Fibroblast of lung (primary cell): ENCODE data around the gene AGXT. TPM values are rescaled to one million over a fixed set of nuclear protein-coding genes. Genes with fewer than 3 reads are reported as not detected.

ENCODE experiments used
- DNase-seq, 2 donors: peaks; one replicate each; pipeline versions ENCODE4 v3.0.0 to v3.0.0-alpha.2; 2010; ENCODE audit warnings: low read depth in 2 of 2
- H2AFZ ChIP-seq: 2 replicates; pipeline ENCODE4 v1.5.1; 2012; ENCODE audit warnings: low read length, control low read depth, inconsistent platforms
- H3K27ac ChIP-seq: 2 replicates; pipeline ENCODE4 v1.5.1; 2011; ENCODE audit warnings: low read length, control low read depth; ENCODE audit not compliant: insufficient read depth
- H3K27me3 ChIP-seq: 2 replicates; pipeline ENCODE4 v1.5.1; 2011; ENCODE audit warnings: mild to moderate bottlenecking, low read length; ENCODE audit not compliant: control insufficient read depth, insufficient read depth
- H3K36me3 ChIP-seq: 2 replicates; pipeline ENCODE4 v1.5.1; 2011; ENCODE audit warnings: low read length; ENCODE audit not compliant: control insufficient read depth, insufficient read depth
- H3K4me1 ChIP-seq: 2 replicates; pipeline ENCODE4 v1.5.1; 2011; ENCODE audit warnings: low read length; ENCODE audit not compliant: control insufficient read depth, insufficient read depth; ENCODE audit errors: extremely low read depth
- H3K4me2 ChIP-seq: 2 replicates; pipeline ENCODE4 v1.5.1; 2011; ENCODE audit warnings: low read length, control low read depth; ENCODE audit not compliant: insufficient read depth; ENCODE audit errors: extremely low read depth
- H3K4me3 ChIP-seq, 4 experiments: fragments of 200-600 bp in 1 of 4; sonication (generic) in 1 of 4; replicated peaks in 1 of 4; 2 replicates each; pipeline ENCODE4 v1.5.1; 2011 to 2016; ENCODE audit warnings: low read length in 4 of 4, low read depth in 3 of 4, mild to moderate bottlenecking in 3 of 4, control low read depth in 2 of 4, inconsistent platforms in 1 of 4, mixed read lengths in 1 of 4; ENCODE audit not compliant: insufficient read depth in 1 of 4; ENCODE audit errors: control extremely low read depth in 1 of 4
- H3K79me2 ChIP-seq: 2 replicates; pipeline ENCODE4 v1.5.1; 2012; ENCODE audit warnings: mild to moderate bottlenecking, low read length, inconsistent platforms; ENCODE audit not compliant: control insufficient read depth, insufficient read depth
- H3K9ac ChIP-seq: 2 replicates; pipeline ENCODE4 v1.5.1; 2011; ENCODE audit warnings: mild to moderate bottlenecking, low read length, control low read depth; ENCODE audit not compliant: insufficient read depth
- H3K9me3 ChIP-seq: 2 replicates; pipeline ENCODE4 v1.5.1; 2012; ENCODE audit warnings: low read depth, low read length; ENCODE audit not compliant: control insufficient read depth, insufficient read depth
- H4K20me1 ChIP-seq: 2 replicates; pipeline ENCODE4 v1.5.1; 2011; ENCODE audit warnings: low read length; ENCODE audit not compliant: control insufficient read depth, insufficient read depth; ENCODE audit errors: extremely low read depth
- CTCF ChIP-seq, 2 donors: IDR thresholded peaks in 1 of 2; conservative IDR thresholded peaks in 1 of 2; 1 replicate in 1 of 2; 2 replicates in 1 of 2; pipeline ENCODE4 v1.5.1; 2011 to 2012; ENCODE audit warnings: low read length in 2 of 2, control low read depth in 1 of 2, inconsistent platforms in 1 of 2, low read depth in 1 of 2, mild to moderate bottlenecking in 1 of 2
- EZH2 ChIP-seq: IDR thresholded peaks from 2 replicates; pipeline ENCODE4 v1.5.1; 2012; ENCODE audit warnings: low read length, control low read depth, mild to moderate bottlenecking; ENCODE audit errors: missing control alignments
- polyA minus RNA-seq: library from RNA; depleted of rRNA, polyadenylated mRNA; stranded (reverse); fragments of >200 nt; gene quantifications from 2 replicates; pipeline ENCODE4 v1.2.3, GENCODE V29; 2011; ENCODE audit warnings: low replicate concordance
- polyA plus RNA-seq, 2 donors: library from polyadenylated mRNA; depleted of rRNA in 1 of 2; stranded (reverse) in 1 of 2; unstranded in 1 of 2; fragments of >200 nt; gene quantifications; 2 replicates each; pipeline ENCODE4 v1.2.1, GENCODE V29; 2011 to 2012; ENCODE audit warnings: missing spikeins in 1 of 2
- total RNA-seq: library from RNA; depleted of rRNA; stranded (reverse); fragments of >200 nt; gene quantifications from 2 replicates; pipeline ENCODE4 v1.2.1, GENCODE V29; 2014

AGXT gene
- total RNA-seq (not detected in 2 replicates), polyA plus RNA-seq (not detected in 2 replicates), polyA minus RNA-seq (not detected in 2 replicates)
- polyA plus RNA-seq (2012) = not detected in 2 replicates

- H3K79me2 ChIP-seq = no peaks in the 10 kb centered on the region
- H3K4me3 ChIP-seq = no peak within 1 kb of the TSS
- no peaks in the 10 kb centered on the region for H4K20me1 ChIP-seq
- H2AFZ ChIP-seq = no peak within 1 kb of the TSS
- H3K36me3 ChIP-seq = no peaks in the 10 kb centered on the region
- peak; percentile 15 to 41 for DNase-seq
- H3K9ac ChIP-seq = no peak within 1 kb of the TSS
- peaks cover 14% of the 10 kb centered on the region for H3K27me3 ChIP-seq
- no peak within 1 kb of the TSS for H3K4me2 ChIP-seq
- H3K4me1 ChIP-seq = no peaks in the 10 kb centered on the region
- H3K9me3 ChIP-seq = no peaks in the 10 kb centered on the region
- H3K27ac ChIP-seq = no peak within 1 kb of the TSS
- TF ChIP-seq EZH2 = no peak
- no peak for TF ChIP-seq CTCF (conservative IDR thresholded peaks at IDR 0.05 in 1 of 2, IDR thresholded peaks at IDR 0.05 in 1 of 2; ENCODE audit: low read depth in 1 of 2, low read length in 2 of 2)
Measured at GRCh38 chr2:240868286-240869108, at the start of gene AGXT. AGXT (plus strand) TSS chr2:240868824; CDS start chr2:240868866, 42 bp downstream.

DNA sequence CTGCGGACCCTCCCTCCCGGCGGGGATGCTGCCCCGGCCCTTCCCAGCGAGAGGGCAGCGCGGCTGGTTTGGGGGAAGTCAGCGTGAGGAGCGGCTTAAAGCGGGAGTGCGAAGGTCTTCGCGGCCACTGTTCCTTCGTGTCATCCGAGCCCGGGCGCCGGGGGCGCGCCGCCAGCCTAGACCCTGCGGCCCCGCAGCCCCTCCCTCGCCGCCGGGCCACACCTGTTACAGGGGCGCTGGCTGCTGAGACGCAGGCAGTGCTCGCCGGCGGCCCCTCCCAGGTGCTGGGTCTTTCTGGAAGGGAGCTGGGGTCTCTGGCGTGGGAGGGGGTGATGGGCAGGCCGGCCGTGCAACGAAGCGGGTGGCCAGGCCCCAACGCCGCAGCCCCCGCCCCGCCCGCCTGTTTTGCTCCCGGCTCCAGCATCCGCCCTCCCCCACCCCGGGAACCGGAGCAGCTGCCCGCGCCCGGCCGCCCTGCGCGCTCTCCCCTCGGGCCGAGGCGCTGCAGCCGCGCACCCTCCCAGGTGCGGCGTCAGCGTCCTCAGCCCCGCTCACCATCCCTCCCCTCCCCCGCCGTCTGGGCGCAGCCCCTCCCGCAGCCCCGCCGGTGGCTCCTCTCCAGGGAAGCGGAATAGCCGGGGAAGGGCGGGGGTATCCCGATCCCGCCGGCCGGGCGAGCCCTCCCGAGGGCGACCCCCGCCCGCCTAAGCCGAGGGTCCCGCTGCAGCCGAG lies 49.3 kb upstream of the AGXT start:
- no peak for TF ChIP-seq CTCF (conservative IDR thresholded peaks at IDR 0.05 in 1 of 2, IDR thresholded peaks at IDR 0.05 in 1 of 2; ENCODE audit: low read depth in 1 of 2, low read length in 2 of 2)
- no peak for TF ChIP-seq EZH2

More for the DNA sequence above, 49.3 kb upstream of the AGXT start:
- Histone ChIP-seq H3K27ac (no peak overlapping the region), H3K36me3 (no peaks in the 10 kb centered on the region), H3K9ac (no peak overlapping the region), H3K9me3 (no peaks in the 10 kb centered on the region), H3K27me3 (peaks cover 29% of the 10 kb centered on the region), H3K79me2 (no peaks in the 10 kb centered on the region), H3K4me3 (no peak overlapping the region), H2AFZ (no peak overlapping the region), H4K20me1 (no peaks in the 10 kb centered on the region), H3K4me1 (no peaks in the 10 kb centered on the region), H3K4me2 (no peak overlapping the region)
- no peak for DNase-seq
